Stimulated activated CD4-positive, alpha-beta T cell treated with anti-CD3 and anti-CD28 coated beads, TNF-alpha, amount 100 ng/mL, for 24 hours (primary cell): ENCODE results near the gene PRAMEF18.
"Not testable (repeated sequence)": the region's sequence is repeated elsewhere in the genome, so short reads cannot be mapped to it uniquely, and the experiment has no call there.

ENCODE experiments used
- DNase-seq, 3 experiments: peaks; one replicate each; pipeline ENCODE4 v3.0.0-alpha.2; 2020; ENCODE audit warnings: low read depth in 3 of 3

PRAMEF18 gene

DNA sequence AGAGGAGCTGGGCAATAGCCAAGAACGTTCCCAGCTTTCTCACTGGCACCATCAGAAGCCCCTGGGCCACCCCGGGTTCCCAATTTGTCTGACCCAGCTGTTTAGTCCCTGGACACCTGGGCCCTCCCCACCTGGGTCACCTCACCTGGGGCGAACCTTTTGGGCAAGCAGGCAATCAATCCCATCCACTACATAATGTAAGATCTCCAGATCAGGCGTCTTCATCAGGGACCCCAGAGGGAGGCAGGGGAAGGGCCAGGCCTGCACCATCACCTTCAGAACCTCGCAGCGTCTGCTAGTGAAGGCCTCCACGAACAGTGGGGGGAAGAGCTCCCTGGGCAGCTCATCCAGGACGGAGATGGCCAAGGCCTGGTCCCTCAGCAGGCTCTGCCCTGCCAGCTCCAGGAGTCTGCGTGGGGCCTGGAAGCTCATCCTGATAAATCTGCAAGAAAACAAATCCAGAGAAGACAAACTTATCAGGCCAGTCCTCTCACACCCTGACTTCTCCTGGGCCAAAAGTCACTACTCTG is at the start of gene PRAMEF18:
PRAMEF18 (minus strand) TSS at position 480 of the 530 bp plus-strand sequence; CDS start at position 432, 48 bp downstream.
- not testable (repeated sequence) for DNase-seq

DNA sequence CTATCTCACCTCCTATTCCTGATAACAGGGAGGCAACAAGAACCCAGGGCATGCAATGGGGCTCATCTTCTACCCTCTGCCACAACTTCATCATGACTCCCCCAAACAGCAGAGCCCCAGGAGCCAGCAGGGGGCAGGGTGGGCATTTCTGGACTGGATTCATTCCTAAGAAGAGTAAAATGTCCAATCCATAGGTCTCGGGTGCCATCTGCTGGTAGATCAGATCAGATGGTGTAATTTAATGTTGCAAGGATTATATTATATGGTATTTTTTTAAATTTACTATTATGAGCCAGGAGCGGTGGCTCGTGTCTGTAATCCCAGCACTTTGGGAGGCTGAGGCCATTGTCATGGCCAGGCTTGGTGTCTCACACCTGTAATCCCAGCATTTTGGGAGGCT is 39.2 kb upstream of the PRAMEF18 start:
- not testable (repeated sequence) for DNase-seq

DNA sequence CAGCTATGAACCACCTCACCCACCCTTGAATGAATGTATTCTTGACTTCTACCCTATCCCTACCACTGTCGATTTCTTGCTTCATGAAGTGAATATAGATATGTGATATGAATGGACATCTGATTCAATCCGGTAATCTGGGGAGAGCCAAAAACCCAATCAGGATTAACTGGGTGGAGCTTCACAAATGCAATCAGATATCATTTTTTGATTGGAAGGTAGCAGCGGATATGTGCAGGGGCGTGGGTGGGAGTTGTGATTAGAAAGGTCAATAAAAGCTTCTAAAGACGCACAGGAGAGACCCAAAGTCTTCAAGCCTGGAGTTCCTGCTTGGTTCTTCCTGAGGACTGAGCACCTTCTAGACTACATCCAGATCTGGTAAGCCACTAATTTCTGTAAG is 27.9 kb upstream of the PRAMEF18 start, which contains the start of gene PRAMEF5:
PRAMEF5 (plus strand) TSS at position 301 of the 400 bp plus-strand sequence. CDS start 5,071 bp downstream, outside the sequence.
- not testable (repeated sequence) for DNase-seq

DNA sequence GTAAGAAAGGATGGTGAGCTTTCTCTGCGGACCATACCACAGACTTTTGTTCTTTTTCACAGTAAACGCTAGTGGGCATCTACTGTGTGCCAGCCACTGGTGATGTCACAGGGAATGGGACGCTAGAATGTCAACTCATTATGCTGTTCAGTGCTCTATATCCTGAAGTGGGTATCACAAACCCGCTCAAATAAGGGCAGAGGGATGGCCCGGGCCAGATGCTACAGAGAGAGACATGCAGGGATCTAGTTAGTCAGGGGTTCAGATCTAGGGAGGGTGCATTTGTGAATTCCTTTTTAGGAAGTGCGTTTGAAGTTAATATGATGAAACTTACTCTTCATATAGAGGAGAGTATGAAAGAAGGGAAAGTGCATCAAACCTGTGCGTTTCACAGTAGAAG is 21.2 kb upstream of the PRAMEF18 start:
- DNase-seq: not testable (repeated sequence)

DNA sequence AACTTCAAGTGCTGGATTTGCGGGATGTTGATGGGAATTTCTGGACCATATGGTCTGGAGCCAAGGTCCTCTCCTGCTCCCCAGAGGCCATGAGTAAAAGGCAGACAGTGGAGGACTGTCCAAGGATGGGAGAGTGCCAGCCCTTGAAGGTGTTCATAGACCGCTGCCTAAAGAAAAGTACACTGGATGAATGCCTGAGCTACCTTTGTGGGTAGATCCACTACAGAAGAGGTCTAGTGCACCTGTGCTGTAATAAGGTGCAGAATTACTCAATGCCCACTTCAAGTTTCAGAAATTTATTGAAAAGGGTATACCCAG is 20.6 kb upstream of the PRAMEF18 start:
- not testable (repeated sequence) for DNase-seq

- DNase-seq: not testable (repeated sequence)
These were observed 20.0 kb upstream of the PRAMEF18 start for GRCh38 chr1:13245841-13246553.

DNA sequence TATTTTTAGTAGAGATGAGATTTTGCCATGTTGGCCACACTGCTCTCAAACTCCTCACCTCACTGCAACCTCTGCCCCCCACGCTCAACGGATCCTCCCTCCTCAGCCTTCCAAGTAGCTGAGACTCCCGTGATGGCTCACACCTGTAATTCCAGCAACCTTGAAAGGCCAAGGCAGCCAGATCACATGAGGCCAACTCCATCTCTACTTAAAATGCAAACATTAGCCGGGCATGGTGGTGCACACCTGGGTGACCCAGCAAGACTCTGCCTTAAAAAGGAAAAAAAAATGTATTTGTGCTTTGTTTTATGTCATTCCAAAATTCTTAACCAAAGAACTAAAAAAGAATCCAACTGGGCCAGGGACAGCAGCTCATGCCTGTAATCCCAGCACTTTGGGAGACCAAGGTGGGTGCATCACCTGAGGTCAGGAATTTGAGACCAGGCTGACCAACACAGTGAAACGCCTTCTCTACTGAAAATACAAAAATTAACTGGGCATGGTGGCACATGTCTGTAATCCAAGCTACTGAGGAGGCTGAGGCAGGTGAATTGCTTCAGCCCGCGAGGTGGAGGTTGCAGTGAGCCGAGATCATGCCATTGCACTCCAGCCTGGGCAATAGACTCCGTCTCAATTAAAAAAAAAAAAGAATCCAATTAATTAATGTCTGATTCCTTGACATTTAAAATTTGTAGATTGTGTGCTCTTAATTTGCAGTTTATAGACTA is 17.7 kb upstream of the PRAMEF18 start:
- DNase-seq: not testable (repeated sequence)

DNA sequence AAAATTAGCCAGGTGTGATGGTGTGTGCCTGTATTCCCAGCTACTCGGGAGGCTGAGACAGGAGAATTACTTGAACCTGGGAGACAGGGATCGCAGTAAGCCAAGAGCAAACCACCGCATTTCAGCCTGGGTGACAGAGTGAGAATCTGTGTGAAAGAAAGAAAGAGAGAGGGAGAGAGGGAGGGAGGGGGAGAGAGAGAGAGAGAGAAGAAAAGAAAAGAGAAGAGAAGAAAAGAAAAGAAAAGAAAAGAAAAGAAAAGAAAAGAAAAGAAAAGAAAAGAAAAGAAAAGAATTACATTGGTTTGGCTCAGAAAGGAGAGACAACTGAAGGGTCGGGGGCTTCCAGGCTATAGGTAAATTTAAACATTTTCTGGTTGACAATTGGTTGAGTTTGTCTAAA is 13.7 kb upstream of the PRAMEF18 start:
- DNase-seq: not testable (repeated sequence)

GRCh38 chr1:13237572-13237971 is 11.6 kb upstream of the PRAMEF18 start:
- not testable (repeated sequence) for DNase-seq

GRCh38 chr1:13234057-13234456 is 8.1 kb upstream of the PRAMEF18 start:
- not testable (repeated sequence) for DNase-seq

- not testable (repeated sequence) for DNase-seq
These were observed 6.1 kb upstream of the PRAMEF18 start for GRCh38 chr1:13232056-13232455.

GRCh38 chr1:13231061-13231750 is 5.3 kb upstream of the PRAMEF18 start:
- DNase-seq: not testable (repeated sequence)

DNA sequence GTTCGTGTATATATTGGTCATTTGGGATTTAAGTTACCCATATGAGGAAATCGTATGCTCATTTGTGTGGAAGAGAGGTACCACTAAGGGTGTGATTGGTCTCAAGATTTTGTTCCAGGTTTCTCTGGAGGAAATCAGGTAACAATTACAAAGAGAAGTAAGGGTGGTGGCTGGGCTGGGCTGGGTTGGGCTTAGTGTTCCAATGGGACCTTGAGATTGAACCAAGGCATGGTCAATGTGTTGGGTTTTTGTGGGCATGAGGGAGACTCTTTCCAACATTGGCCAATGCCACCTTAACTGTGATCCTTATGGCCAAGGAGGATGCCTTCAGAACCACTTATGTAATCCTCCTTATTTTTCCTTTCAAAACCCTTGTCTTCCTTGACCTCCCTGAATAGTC is 4.6 kb upstream of the PRAMEF18 start:
- not testable (repeated sequence) for DNase-seq

DNA sequence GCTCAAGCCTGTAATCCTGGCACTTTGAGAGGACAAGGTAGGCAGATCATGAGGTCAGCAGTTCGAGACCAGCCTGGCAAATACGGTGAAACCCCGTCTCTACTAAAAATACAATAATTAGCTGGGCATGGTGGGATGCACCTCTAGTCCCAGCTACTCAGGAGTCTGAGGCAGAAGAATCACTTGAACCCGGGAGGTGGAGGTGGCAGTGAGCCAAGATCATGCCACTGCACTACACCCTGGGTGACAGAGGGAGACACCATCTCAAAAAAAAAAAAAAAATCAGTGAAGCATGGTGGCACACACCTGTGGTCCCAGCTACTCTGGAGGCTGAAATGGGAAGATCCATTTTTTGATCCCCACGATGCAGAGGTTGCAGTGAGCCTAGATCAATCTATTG is 4.1 kb upstream of the PRAMEF18 start:
- DNase-seq: not testable (repeated sequence)

- DNase-seq: peak; percentile 8 to 44 (median 13)
These were observed 2.4 kb upstream of the PRAMEF18 start for GRCh38 chr1:13228343-13228781.

DNA sequence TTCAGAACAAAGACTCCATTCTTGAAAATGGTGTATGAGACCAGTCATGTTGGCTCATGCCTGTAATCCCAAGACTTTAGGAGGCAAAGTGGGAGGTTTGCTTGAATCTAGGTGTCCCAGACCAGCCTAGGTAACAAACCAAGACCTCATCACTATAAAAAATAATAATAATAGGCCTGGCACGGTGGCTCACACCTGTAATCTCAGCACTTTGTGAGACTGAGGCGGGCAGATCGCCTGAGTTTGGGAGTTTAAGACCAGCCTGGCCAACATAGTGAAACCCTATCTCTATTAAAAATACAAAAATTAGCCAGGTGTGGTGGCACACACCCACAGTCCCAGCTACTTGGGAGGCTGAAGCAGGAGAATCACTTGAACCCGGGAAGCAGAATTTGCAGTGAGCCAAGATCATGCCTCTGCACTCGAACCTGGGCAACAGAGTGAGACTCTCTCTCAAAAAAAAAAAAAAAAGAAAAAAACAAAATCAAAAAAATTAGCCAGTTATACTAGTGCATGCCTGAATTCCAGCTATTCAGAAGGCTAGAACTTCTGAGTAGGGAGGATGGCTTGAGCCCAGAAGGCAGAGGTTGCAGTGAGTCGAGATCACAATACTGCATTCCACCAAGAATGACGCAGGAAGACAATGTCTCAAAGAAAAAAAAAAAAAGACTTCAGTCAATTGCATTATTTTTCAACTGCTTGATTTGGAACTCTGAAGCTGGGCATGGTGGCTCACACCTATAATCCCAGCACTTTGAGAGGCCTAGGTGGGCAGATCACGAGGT is 1.5 kb upstream of the PRAMEF18 start:
- DNase-seq: not testable (repeated sequence)

GRCh38 chr1:13224480-13225060 is 1.4 kb downstream of the PRAMEF18 start:
- DNase-seq: no peak

GRCh38 chr1:13222788-13223187 is 3.2 kb downstream of the PRAMEF18 start:
- DNase-seq: not testable (repeated sequence)

DNA sequence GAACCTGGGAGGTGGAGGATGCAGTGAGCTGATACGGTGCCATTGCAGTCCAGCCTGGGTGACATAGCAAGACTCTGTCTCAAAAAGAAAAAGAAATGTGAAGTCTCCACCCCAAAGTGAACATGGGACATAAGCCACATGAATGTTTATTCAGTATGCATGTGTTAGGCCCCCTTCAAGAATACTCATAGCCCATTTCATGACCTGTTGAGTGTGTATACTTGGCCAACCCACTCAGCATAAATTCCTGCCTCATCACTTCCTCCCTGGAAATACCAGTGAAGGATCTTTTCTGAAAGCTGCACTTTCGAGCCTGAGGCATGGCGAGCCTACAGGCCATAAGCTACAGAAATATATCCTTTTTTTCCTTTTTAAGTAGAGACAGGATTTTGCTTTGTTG is 6.8 kb downstream of the PRAMEF18 start:
- not testable (repeated sequence) for DNase-seq

- not testable (repeated sequence) for DNase-seq
These were observed 9.3 kb downstream of the PRAMEF18 start for GRCh38 chr1:13216619-13217018.

GRCh38 chr1:13208712-13209111 is 17.2 kb downstream of the PRAMEF18 start:
- not testable (repeated sequence) for DNase-seq
